22Rv1 (cell line): ENCODE data around the gene BTNL9.

ENCODE experiments used
- H3K27ac ChIP-seq: fragments of 450-650 bp; 2 replicates; pipeline ENCODE4 v1.5.1; 2017
- CTCF ChIP-seq: fragments of 450-650 bp; IDR thresholded peaks from 2 replicates; pipeline ENCODE4 v1.5.1; 2017; ENCODE audit warnings: mild to moderate bottlenecking
- ZFX ChIP-seq: fragments of 450-650 bp; IDR thresholded peaks from 2 replicates; pipeline ENCODE4 v1.6.1; 2017; ENCODE audit warnings: antibody characterized with exemption, borderline replicate concordance

The BTNL9 gene

GRCh38 chr5:181024245-181025064, 15.6 kb upstream of the BTNL9 start:
- no peak for TF ChIP-seq ZFX
- no peak for TF ChIP-seq CTCF
- H3K27ac ChIP-seq: no peak overlapping the region

GRCh38 chr5:181027452-181028031, 12.5 kb upstream of the BTNL9 start:
- peak overlapping the region; percentile 35 for H3K27ac ChIP-seq
- TF ChIP-seq CTCF (no peak), ZFX (no peak)

GRCh38 chr5:181028032-181028819, 11.8 kb upstream of the BTNL9 start:
- peak overlapping the region; percentile 35 for H3K27ac ChIP-seq
- no peak for TF ChIP-seq ZFX
- no peak for TF ChIP-seq CTCF

- no peak for TF ChIP-seq CTCF
- TF ChIP-seq ZFX: no peak
- H3K27ac ChIP-seq: no peak overlapping the region
These were observed 8.3 kb upstream of the BTNL9 start for GRCh38 chr5:181031716-181032115.

GRCh38 chr5:181035991-181036815, 3.9 kb upstream of the BTNL9 start:
- TF ChIP-seq ZFX (no peak), CTCF (no peak)
- H3K27ac ChIP-seq: no peak overlapping the region

GRCh38 chr5:181036816-181037364, 3.2 kb upstream of the BTNL9 start:
- H3K27ac ChIP-seq: no peak overlapping the region
- no peak for TF ChIP-seq CTCF
- no peak for TF ChIP-seq ZFX
